HepG2 (cell line): ENCODE measurements around the gene UBL7. TPM values are rescaled to one million over a fixed set of nuclear protein-coding genes. Genes with fewer than 3 reads are reported as not detected.

Source experiments
- HNRNPL ChIP-seq: fragments of 200-400 bp; formaldehyde crosslinking; IDR thresholded peaks from 2 replicates; pipeline ENCODE4 v1.6.1; 2017; ENCODE audit warnings: mild to moderate bottlenecking, low read depth, low read length
- KMT2A ChIP-seq: sonication (generic); formaldehyde crosslinking; IDR thresholded peaks from 2 replicates; pipeline ENCODE4 v1.4.0; 2020; ENCODE audit warnings: missing genetic modification reagents
- MED1 ChIP-seq: sonication (generic); formaldehyde crosslinking; IDR thresholded peaks from 2 replicates; pipeline ENCODE4 v1.4.0; 2020; ENCODE audit warnings: missing genetic modification reagents
- NONO ChIP-seq, 2 experiments: fragments of 450-650 bp in 1 of 2; sonication (generic) in 1 of 2; formaldehyde crosslinking in 1 of 2; IDR thresholded peaks in 1 of 2; conservative IDR thresholded peaks in 1 of 2; 2 replicates each; pipeline versions ENCODE4 v1.6.1 to v1.8.0; 2017 to 2022; ENCODE audit warnings: mild to moderate bottlenecking in 1 of 2, missing genetic modification reagents in 1 of 2, moderate library complexity in 1 of 2
- NR2C2 ChIP-seq: sonication (generic); formaldehyde crosslinking; IDR thresholded peaks from 2 replicates; pipeline ENCODE4 v1.4.0; 2020; ENCODE audit warnings: missing genetic modification reagents, mild to moderate bottlenecking, moderate library complexity, borderline replicate concordance
- NR2F1 ChIP-seq, 2 experiments: fragments of 450-650 bp in 1 of 2; formaldehyde crosslinking in 1 of 2; IDR thresholded peaks; 2 replicates each; pipeline versions ENCODE4 v1.5.0 to v1.6.1; 2016 to 2020; ENCODE audit warnings: mild to moderate bottlenecking in 1 of 2, missing compliant biosample characterization in 1 of 2, missing genetic modification reagents in 1 of 2, moderate library complexity in 1 of 2
- PHB2 ChIP-seq: fragments of 450-650 bp; IDR thresholded peaks from 2 replicates; pipeline ENCODE4 v1.6.1; 2018; ENCODE audit not compliant: partially characterized antibody
- PTBP1 ChIP-seq: fragments of 200-400 bp; formaldehyde crosslinking; IDR thresholded peaks from 2 replicates; pipeline ENCODE4 v1.6.1; 2018; ENCODE audit warnings: low read length, low read depth; ENCODE audit not compliant: poor library complexity, severe bottlenecking
- RAD51 ChIP-seq: fragments of 450-650 bp; IDR thresholded peaks from 2 replicates; pipeline ENCODE4 v1.6.1; 2016; ENCODE audit warnings: borderline replicate concordance
- SAFB2 ChIP-seq: sonication (generic); formaldehyde crosslinking; IDR thresholded peaks from 2 replicates; pipeline ENCODE4 v1.5.1; 2020; ENCODE audit warnings: missing genetic modification reagents, low read depth, mild to moderate bottlenecking, borderline replicate concordance
- SIN3A ChIP-seq: IDR thresholded peaks from 2 replicates; pipeline ENCODE4 v1.6.1; 2011; ENCODE audit warnings: low read depth, mild to moderate bottlenecking, control low read depth, low read length, borderline replicate concordance
- SRY ChIP-seq: sonication (generic); formaldehyde crosslinking; IDR thresholded peaks from 2 replicates; pipeline ENCODE4 v1.8.0; 2022; ENCODE audit warnings: mild to moderate bottlenecking, missing genetic modification reagents
- TBX3 ChIP-seq: fragments of 450-650 bp; IDR thresholded peaks from 2 replicates; pipeline ENCODE4 v1.6.1; 2017; ENCODE audit warnings: antibody characterized with exemption, mild to moderate bottlenecking, inconsistent platforms, borderline replicate concordance
- TRIM24 ChIP-seq: sonication (generic); formaldehyde crosslinking; IDR thresholded peaks from 2 replicates; pipeline ENCODE4 v1.8.0; 2022; ENCODE audit warnings: mild to moderate bottlenecking, missing genetic modification reagents
- TSC22D2 ChIP-seq: sonication (generic); formaldehyde crosslinking; IDR thresholded peaks from 2 replicates; pipeline ENCODE4 v1.5.1; 2020; ENCODE audit warnings: missing genetic modification reagents, mild to moderate bottlenecking, borderline replicate concordance
- ZFAT ChIP-seq: sonication (generic); formaldehyde crosslinking; conservative IDR thresholded peaks from 2 replicates; pipeline ENCODE4 v1.8.1; 2023; ENCODE audit warnings: missing genetic modification reagents, inconsistent platforms
- ZNF3 ChIP-seq: IDR thresholded peaks from 2 replicates; pipeline ENCODE4 v1.7.0; 2017; ENCODE audit warnings: inconsistent platforms
- ZNF343 ChIP-seq: sonication (generic); formaldehyde crosslinking; IDR thresholded peaks from 2 replicates; pipeline ENCODE4 v1.4.0; 2020; ENCODE audit warnings: mild to moderate bottlenecking, missing genetic modification reagents
- ZNF546 ChIP-seq: sonication (generic); formaldehyde crosslinking; conservative IDR thresholded peaks from 2 replicates; pipeline ENCODE4 v1.8.1; 2023; ENCODE audit warnings: mild to moderate bottlenecking, missing genetic modification reagents
- ZSCAN21 ChIP-seq: sonication (generic); formaldehyde crosslinking; IDR thresholded peaks from 2 replicates; pipeline ENCODE4 v1.8.0; 2022; ENCODE audit warnings: mild to moderate bottlenecking, missing genetic modification reagents, moderate library complexity, borderline replicate concordance
- ZSCAN9 ChIP-seq: IDR thresholded peaks from 2 replicates; pipeline ENCODE4 v1.6.1; 2016; ENCODE audit warnings: borderline replicate concordance
- polyA plus RNA-seq, 8 experiments: library from polyadenylated mRNA; depleted of rRNA in 3 of 8; stranded (reverse) in 7 of 8; unstranded in 1 of 8; fragments of >200 nt; fragmentation: Illumina TruSeq in 4 of 8; extraction: Trizol in 4 of 8; gene quantifications; 2 replicates each; pipeline versions ENCODE4 v1.2.1 to v1.2.3, GENCODE V29; 2011 to 2016; ENCODE audit warnings: low read depth in 4 of 8, missing spikeins in 1 of 8, mixed read lengths in 1 of 8; ENCODE audit not compliant: insufficient read depth in 1 of 8
- total RNA-seq, 5 experiments: library from RNA; depleted of rRNA; stranded (reverse); fragments of >200 nt; fragmentation: Illumina TruSeq; extraction: Trizol; gene quantifications; 2 replicates each; pipeline ENCODE4 v1.2.3, GENCODE V29; 2016; ENCODE audit warnings: low read depth in 1 of 5
- TF ChIP-seq, protein P1 (sequence below): sonication (generic); formaldehyde crosslinking; IDR thresholded peaks from 2 replicates; pipeline ENCODE4 v1.5.1; 2020; ENCODE audit warnings: missing genetic modification reagents, mild to moderate bottlenecking, borderline replicate concordance
- TF ChIP-seq, protein P2 (sequence below): sonication (generic); formaldehyde crosslinking; IDR thresholded peaks from 2 replicates; pipeline ENCODE4 v1.5.0; 2020; ENCODE audit warnings: missing genetic modification reagents
- TF ChIP-seq, protein P3 (sequence below): sonication (generic); formaldehyde crosslinking; conservative IDR thresholded peaks from 2 replicates; pipeline ENCODE4 v1.4.0; 2020; ENCODE audit warnings: missing genetic modification reagents

Gene UBL7
- total and polyA plus RNA-seq, 2 of the 13 experiments (the other 11 are each of a cell fraction or from before 2014, with no cell fraction given): 55.0 to 63.5 TPM

DNA sequence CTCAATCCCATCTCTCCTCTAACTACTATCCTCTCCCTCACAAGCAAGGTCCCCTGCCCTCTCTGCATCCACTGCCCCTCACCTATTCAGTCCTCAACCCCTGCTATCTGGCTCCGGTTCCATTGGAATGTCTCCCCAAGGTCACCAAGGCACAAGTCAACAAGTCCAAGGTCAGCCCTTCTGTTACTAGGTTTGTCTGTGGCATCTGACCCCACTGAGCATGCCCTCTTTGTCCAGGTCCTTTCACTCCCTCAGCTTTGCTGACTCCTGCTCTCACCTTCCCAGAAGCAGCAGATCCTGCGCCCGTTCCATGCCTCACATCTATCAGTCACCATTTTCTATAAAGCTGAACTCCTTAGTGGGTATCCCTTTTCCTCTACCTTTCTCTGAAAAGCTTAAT lies 18.9 kb downstream of the UBL7 start (continued):
- TF ChIP-seq ZNF546: no peak
- TF ChIP-seq ZFAT (CRISPR knock-in tag): no peak
- TF ChIP-seq ZNF343 (CRISPR knock-in tag): no peak
- TF ChIP-seq SIN3A: peak; percentile 37; the same call in 1 of the 2 replicates
- peak; percentile 82; the same call in 1 of the 2 replicates for TF ChIP-seq NR2C2 (CRISPR knock-in tag)
- TF ChIP-seq SAFB2: no peak
- no peak for TF ChIP-seq ZNF3 (CRISPR knock-in tag)
- no peak for TF ChIP-seq NONO (IDR thresholded peaks at IDR 0.05)
- TF ChIP-seq NONO (CRISPR knock-in tag; conservative IDR thresholded peaks at IDR 0.05): peak; percentile 69; the same call in 1 of the 2 replicates
- peak; percentile 90 to 91 for TF ChIP-seq NR2F1 (CRISPR knock-in tag; IDR thresholded peaks at IDR 0.05)
- TF ChIP-seq, protein P1, sequence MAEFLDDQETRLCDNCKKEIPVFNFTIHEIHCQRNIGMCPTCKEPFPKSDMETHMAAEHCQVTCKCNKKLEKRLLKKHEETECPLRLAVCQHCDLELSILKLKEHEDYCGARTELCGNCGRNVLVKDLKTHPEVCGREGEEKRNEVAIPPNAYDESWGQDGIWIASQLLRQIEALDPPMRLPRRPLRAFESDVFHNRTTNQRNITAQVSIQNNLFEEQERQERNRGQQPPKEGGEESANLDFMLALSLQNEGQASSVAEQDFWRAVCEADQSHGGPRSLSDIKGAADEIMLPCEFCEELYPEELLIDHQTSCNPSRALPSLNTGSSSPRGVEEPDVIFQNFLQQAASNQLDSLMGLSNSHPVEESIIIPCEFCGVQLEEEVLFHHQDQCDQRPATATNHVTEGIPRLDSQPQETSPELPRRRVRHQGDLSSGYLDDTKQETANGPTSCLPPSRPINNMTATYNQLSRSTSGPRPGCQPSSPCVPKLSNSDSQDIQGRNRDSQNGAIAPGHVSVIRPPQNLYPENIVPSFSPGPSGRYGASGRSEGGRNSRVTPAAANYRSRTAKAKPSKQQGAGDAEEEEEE (CRISPR knock-in tag): no peak
- no peak for TF ChIP-seq HNRNPL
- TF ChIP-seq PHB2: no peak
- no peak for TF ChIP-seq ZSCAN21 (CRISPR knock-in tag)
- TF ChIP-seq SRY (CRISPR knock-in tag): no peak
- no peak; the same call in 1 of the 2 replicates for TF ChIP-seq ZSCAN9 (CRISPR knock-in tag)
- no peak for TF ChIP-seq TBX3
- no peak for TF ChIP-seq PTBP1
- TF ChIP-seq KMT2A: no peak
- TF ChIP-seq, protein P2, sequence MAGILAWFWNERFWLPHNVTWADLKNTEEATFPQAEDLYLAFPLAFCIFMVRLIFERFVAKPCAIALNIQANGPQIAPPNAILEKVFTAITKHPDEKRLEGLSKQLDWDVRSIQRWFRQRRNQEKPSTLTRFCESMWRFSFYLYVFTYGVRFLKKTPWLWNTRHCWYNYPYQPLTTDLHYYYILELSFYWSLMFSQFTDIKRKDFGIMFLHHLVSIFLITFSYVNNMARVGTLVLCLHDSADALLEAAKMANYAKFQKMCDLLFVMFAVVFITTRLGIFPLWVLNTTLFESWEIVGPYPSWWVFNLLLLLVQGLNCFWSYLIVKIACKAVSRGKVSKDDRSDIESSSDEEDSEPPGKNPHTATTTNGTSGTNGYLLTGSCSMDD (CRISPR knock-in tag): no peak
- peak; percentile 85 for TF ChIP-seq MED1 (CRISPR knock-in tag)
- TF ChIP-seq TSC22D2: no peak
- no peak for TF ChIP-seq TRIM24 (CRISPR knock-in tag)
- TF ChIP-seq, protein P3, sequence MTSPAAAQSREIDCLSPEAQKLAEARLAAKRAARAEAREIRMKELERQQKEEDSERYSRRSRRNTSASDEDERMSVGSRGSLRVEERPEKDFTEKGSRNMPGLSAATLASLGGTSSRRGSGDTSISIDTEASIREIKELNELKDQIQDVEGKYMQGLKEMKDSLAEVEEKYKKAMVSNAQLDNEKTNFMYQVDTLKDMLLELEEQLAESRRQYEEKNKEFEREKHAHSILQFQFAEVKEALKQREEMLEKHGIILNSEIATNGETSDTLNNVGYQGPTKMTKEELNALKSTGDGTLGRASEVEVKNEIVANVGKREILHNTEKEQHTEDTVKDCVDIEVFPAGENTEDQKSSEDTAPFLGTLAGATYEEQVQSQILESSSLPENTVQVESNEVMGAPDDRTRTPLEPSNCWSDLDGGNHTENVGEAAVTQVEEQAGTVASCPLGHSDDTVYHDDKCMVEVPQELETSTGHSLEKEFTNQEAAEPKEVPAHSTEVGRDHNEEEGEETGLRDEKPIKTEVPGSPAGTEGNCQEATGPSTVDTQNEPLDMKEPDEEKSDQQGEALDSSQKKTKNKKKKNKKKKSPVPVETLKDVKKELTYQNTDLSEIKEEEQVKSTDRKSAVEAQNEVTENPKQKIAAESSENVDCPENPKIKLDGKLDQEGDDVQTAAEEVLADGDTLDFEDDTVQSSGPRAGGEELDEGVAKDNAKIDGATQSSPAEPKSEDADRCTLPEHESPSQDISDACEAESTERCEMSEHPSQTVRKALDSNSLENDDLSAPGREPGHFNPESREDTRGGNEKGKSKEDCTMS (CRISPR knock-in tag): no peak
- no peak for TF ChIP-seq RAD51
